ENCODE results near the gene SMARCA4. TPM values are rescaled to one million over a fixed set of nuclear protein-coding genes. Genes with fewer than 3 reads are reported as not detected.
"Not testable (repeated sequence)": the region's sequence is repeated elsewhere in the genome, so short reads cannot be mapped to it uniquely, and the experiment has no call there.

The SMARCA4 gene
- total RNA-seq, 1 donor from 2014 or later: 513 TPM

GRCh38 chr19:10929402-10929794 is 31.4 kb upstream of the SMARCA4 start:
- H3K4me1 Mint-ChIP-seq (ENCODE audit: low read depth, unreplicated experiment): peaks cover 3% of the 10 kb centered on the region
- DNase-seq: no peak
- peaks cover 6% of the 10 kb centered on the region for H3K9me3 Mint-ChIP-seq (ENCODE audit: unreplicated experiment)
- peak overlapping the region; percentile 83 for H3K4me3 Mint-ChIP-seq (ENCODE audit: unreplicated experiment)
- no peaks in the 10 kb centered on the region for H3K36me3 Mint-ChIP-seq (ENCODE audit: unreplicated experiment)
- peak overlapping the region; percentile 82 for H3K27ac Mint-ChIP-seq (ENCODE audit: unreplicated experiment)
- no peak for TF ChIP-seq CTCF (IDR thresholded peaks at IDR 0.05; ENCODE audit: partially characterized antibody, unreplicated experiment)
- peaks cover 10% of the 10 kb centered on the region for H3K27me3 Mint-ChIP-seq (ENCODE audit: unreplicated experiment)

GRCh38 chr19:10935371-10936059 is 25.3 kb upstream of the SMARCA4 start:
- Mint-ChIP-seq H3K4me3 (ENCODE audit: unreplicated experiment) (no peak overlapping the region), H3K4me1 (ENCODE audit: low read depth, unreplicated experiment) (no peaks in the 10 kb centered on the region), H3K9me3 (ENCODE audit: unreplicated experiment) (no peaks in the 10 kb centered on the region), H3K27me3 (ENCODE audit: unreplicated experiment) (peaks cover 4% of the 10 kb centered on the region), H3K36me3 (ENCODE audit: unreplicated experiment) (no peaks in the 10 kb centered on the region), H3K27ac (ENCODE audit: unreplicated experiment) (no peak overlapping the region)
- no peak for TF ChIP-seq CTCF (IDR thresholded peaks at IDR 0.05; ENCODE audit: partially characterized antibody, unreplicated experiment)
- no peak for DNase-seq

- no peaks in the 10 kb centered on the region for H3K9me3 Mint-ChIP-seq (ENCODE audit: unreplicated experiment)
- H3K27me3 Mint-ChIP-seq (ENCODE audit: unreplicated experiment): peaks cover 4% of the 10 kb centered on the region
- peak; percentile 63 for DNase-seq
- no peaks in the 10 kb centered on the region for H3K36me3 Mint-ChIP-seq (ENCODE audit: unreplicated experiment)
- H3K27ac Mint-ChIP-seq (ENCODE audit: unreplicated experiment): peak overlapping the region; percentile 73
- peak; percentile 65 for TF ChIP-seq CTCF (IDR thresholded peaks at IDR 0.05; ENCODE audit: partially characterized antibody, unreplicated experiment)
- H3K4me1 Mint-ChIP-seq (ENCODE audit: low read depth, unreplicated experiment): no peaks in the 10 kb centered on the region
- no peak overlapping the region for H3K4me3 Mint-ChIP-seq (ENCODE audit: unreplicated experiment)
These were observed 24.2 kb upstream of the SMARCA4 start for GRCh38 chr19:10936661-10937084.

- H3K4me3 Mint-ChIP-seq (ENCODE audit: unreplicated experiment); H3K36me3 Mint-ChIP-seq (ENCODE audit: unreplicated experiment); H3K4me1 Mint-ChIP-seq (ENCODE audit: low read depth, unreplicated experiment); H3K27me3 Mint-ChIP-seq (ENCODE audit: unreplicated experiment); H3K9me3 Mint-ChIP-seq (ENCODE audit: unreplicated experiment); DNase-seq: not testable (repeated sequence)
- H3K27ac Mint-ChIP-seq (ENCODE audit: unreplicated experiment): peak overlapping the region; percentile 73
These were observed 19.2 kb upstream of the SMARCA4 start for GRCh38 chr19:10941649-10942048.

GRCh38 chr19:10943412-10943811 is 17.4 kb upstream of the SMARCA4 start:
- H3K36me3 Mint-ChIP-seq (ENCODE audit: unreplicated experiment); H3K27me3 Mint-ChIP-seq (ENCODE audit: unreplicated experiment); H3K9me3 Mint-ChIP-seq (ENCODE audit: unreplicated experiment); H3K27ac Mint-ChIP-seq (ENCODE audit: unreplicated experiment); H3K4me1 Mint-ChIP-seq (ENCODE audit: low read depth, unreplicated experiment); DNase-seq; H3K4me3 Mint-ChIP-seq (ENCODE audit: unreplicated experiment): not testable (repeated sequence)

GRCh38 chr19:10945264-10945663 is 15.6 kb upstream of the SMARCA4 start:
- no peaks in the 10 kb centered on the region for H3K27me3 Mint-ChIP-seq (ENCODE audit: unreplicated experiment)
- H3K27ac Mint-ChIP-seq (ENCODE audit: unreplicated experiment): no peak overlapping the region
- DNase-seq: no peak
- TF ChIP-seq CTCF (IDR thresholded peaks at IDR 0.05; ENCODE audit: partially characterized antibody, unreplicated experiment): no peak
- H3K4me3 Mint-ChIP-seq (ENCODE audit: unreplicated experiment): no peak overlapping the region
- peaks cover 4% of the 10 kb centered on the region for H3K4me1 Mint-ChIP-seq (ENCODE audit: low read depth, unreplicated experiment)
- H3K9me3 Mint-ChIP-seq (ENCODE audit: unreplicated experiment): no peaks in the 10 kb centered on the region
- no peaks in the 10 kb centered on the region for H3K36me3 Mint-ChIP-seq (ENCODE audit: unreplicated experiment)

Measured in glutamatergic neuron (in vitro differentiated cells).